GM19452 (cell line): Measurements from ENCODE around the gene GADD45GIP1.
"Not testable (repeated sequence)": the region's sequence is repeated elsewhere in the genome, so short reads cannot be mapped to it uniquely, and the experiment has no call there.

Experiments
- ATAC-seq: cut with Tn5 transposase; IDR thresholded peaks from one replicate; pipeline ENCODE4 v1.9.1; 2021; ENCODE audit not compliant: unreplicated experiment

The GADD45GIP1 gene

DNA sequence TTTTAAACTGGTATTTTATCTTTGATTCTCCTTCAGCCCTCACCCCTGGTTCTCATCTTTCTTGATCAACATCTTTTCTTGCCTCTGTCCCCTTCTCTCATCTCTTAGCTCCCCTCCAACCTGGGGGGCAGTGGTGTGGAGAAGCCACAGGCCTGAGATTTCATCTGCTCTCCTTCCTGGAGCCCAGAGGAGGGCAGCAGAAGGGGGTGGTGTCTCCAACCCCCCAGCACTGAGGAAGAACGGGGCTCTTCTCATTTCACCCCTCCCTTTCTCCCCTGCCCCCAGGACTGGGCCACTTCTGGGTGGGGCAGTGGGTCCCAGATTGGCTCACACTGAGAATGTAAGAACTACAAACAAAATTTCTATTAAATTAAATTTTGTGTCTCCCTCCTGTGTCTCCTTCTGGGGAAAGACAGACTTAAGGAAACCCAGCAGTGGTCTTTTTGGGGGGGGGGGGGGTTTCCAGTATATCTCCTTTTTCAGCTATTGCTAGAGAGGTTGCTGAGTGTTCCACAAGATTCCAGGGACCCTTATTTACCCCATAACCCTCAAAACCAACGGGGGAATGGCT, 12.8 kb downstream of the GADD45GIP1 start:
- ATAC-seq, result no peak

DNA sequence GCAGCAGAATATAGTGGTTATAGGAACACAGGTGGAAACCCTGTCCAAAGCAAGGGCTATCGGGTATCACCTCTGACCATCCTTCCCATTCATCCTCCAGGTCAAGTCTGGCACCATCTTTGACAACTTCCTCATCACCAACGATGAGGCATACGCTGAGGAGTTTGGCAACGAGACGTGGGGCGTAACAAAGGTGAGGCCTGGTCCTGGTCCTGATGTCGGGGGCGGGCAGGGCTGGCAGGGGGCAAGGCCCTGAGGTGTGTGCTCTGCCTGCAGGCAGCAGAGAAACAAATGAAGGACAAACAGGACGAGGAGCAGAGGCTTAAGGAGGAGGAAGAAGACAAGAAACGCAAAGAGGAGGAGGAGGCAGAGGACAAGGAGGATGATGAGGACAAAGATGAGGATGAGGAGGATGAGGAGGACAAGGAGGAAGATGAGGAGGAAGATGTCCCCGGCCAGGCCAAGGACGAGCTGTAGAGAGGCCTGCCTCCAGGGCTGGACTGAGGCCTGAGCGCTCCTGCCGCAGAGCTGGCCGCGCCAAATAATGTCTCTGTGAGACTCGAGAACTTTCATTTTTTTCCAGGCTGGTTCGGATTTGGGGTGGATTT, 13.5 kb downstream of the GADD45GIP1 start:
- no peak for ATAC-seq

DNA sequence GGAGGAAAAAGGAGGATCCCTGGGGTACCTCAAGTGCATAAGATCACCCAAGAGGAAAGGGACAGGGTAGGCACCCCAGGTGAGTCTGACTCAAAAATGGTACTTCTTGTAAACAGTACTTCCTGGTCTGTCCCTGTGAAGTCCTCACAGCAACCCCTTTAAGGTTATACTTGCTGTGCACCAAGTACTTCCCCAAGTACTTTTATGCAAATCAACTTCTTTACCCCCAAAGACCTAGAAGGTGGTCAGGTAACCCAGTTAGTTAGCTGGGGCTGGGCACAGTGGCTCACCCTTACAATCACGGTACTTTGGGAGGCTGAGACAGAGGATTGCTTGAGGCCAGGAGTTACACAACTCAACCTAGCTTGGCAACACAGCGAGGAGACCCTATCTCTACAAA, 16.1 kb downstream of the GADD45GIP1 start:
- no peak for ATAC-seq

DNA sequence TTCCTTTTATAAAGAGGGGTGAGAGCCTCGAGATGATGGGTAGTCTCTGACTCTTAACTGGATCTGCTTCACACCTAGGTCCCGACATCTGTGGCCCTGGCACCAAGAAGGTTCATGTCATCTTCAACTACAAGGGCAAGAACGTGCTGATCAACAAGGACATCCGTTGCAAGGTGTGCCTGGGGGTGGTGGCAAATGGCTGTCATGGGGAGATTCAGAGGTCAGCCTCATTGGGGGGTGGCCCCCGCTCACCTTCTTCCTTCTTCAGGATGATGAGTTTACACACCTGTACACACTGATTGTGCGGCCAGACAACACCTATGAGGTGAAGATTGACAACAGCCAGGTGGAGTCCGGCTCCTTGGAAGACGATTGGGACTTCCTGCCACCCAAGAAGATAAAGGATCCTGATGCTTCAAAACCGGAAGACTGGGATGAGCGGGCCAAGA, 17.0 kb downstream of the GADD45GIP1 start:
- ATAC-seq, result no peak

DNA sequence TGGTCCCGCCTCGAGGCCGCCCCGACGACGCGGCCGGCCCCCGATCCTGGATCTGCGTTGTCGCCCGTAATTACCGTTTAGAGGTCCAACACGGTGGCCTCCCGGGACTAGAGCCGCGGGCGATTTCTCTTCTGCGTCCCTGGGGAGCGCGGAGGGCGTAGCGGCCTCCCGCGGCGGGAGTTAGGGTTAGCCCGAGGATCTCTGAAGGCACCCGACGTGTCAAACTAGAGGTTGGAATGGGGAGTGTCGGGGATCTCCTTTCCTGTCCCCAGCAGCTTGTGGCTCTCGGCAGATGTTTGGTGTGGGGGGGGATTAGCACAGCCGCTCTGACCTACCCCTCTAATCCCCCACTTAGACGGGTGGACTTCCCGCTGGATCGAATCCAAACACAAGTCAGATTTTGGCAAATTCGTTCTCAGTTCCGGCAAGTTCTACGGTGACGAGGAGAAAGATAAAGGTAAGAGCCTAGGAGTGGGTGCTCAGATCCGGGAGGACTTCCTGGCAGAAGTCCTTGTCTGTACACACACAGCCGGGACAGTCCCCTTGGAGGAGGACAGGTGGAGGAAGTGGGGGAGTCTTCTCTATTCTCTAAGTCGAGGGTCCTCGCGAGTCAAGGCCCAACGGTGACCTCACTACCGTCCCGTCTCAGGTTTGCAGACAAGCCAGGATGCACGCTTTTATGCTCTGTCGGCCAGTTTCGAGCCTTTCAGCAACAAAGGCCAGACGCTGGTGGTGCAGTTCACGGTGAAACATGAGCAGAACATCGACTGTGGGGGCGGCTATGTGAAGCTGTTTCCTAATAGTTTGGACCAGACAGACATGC, 18.0 kb downstream of the GADD45GIP1 start:
- ATAC-seq, result no peak

DNA sequence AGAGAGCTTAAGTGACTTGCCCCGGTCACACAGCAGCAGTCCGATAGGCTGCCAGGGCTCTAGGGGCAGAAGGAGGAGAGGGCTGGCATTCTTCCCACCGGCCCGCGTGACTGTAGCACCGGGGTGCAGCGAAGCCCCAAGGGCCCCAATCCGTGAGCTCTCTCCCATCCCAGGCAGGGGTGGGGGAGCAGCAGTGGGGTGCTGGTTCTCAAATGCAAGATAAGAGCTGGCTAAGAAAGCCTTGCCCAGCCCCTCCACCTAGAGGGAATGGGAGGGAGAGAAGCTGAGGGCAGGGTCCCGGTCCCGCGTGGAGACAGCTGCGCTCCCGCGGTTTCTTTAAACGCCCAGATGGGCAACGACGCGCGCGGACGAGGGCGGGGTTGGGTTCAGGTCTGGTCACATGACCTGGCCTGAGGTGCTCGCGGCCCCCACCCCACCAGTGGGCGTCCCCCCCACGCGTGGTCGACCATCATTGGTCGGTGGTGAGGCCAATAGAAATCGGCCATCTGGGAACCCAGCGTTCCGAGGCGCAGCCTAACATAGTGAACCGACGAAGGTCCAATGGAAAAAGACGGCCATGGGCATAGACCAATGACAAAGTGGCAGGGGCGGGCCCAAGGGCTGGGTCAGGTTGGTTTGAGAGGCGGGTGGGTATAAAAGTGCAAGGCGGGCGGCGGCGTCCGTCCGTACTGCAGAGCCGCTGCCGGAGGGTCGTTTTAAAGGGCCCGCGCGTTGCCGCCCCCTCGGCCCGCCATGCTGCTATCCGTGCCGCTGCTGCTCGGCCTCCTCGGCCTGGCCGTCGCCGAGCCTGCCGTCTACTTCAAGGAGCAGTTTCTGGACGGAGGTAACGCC, 18.9 kb downstream of the GADD45GIP1 start, which contains the start of gene CALR:
CALR (plus strand) TSS at position 683 of the 852 bp plus-strand sequence; CDS start at position 754, 71 bp downstream.
- peak; percentile 81 for ATAC-seq

DNA sequence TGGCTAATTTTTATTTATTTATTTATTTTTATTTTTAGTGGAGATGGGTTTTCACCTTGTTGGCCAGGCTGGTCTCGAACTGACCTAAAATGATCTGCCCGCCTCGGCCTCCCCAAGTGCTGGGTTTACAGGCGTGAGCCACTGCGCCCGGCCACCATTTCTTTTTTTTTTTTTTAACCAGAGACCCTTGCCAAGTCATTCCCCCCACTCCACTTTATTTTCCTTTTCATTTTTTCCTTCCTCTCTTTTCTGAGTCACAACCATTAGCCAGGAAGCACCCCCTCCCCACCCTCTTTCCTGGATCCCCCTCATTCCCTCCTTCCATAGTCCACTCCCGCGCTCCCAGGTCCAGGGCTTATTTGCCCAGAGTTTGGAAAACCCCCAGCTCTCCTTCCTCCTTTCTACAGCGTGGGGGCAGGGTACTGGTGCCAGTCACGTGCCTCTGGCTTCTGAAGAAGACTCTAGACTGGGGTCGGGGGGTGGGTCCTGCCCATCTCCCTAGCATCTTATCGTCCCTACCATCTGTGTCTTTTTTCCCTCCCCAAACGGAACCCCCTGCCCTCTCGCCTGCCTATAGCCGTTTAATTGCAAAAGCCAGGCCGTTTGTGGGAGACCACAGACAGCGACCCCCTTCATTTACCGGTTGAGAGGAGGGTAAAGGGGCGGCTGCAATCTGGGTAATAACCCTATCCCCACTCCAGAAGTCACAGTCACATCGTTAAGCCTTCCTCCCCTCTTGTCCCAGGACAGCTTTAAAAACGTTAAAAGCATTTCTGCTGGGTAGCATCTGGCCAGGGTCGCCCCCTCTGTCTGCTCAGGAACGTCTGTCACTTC, 19.7 kb downstream of the GADD45GIP1 start:
- ATAC-seq, result no peak

DNA sequence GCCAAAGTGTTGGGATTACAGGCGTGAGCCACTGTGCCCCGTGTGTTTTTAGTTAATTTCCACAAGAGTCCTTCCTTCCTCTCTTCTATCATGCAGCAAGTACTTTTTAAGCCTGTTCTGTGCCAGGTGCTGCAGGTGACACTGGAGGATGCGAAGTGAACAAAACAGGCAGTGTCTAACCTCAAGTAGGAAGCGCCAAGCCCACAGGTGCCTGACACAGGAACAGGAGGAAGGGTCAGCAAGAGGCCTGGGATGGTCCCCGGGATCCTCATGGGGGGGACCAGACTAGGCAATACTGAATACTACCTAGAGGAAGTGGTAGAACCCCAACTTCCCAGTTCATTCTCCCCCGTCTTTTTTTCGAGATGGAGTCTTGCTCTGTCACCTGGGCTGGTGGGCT, 20.4 kb downstream of the GADD45GIP1 start:
- ATAC-seq, result no peak

DNA sequence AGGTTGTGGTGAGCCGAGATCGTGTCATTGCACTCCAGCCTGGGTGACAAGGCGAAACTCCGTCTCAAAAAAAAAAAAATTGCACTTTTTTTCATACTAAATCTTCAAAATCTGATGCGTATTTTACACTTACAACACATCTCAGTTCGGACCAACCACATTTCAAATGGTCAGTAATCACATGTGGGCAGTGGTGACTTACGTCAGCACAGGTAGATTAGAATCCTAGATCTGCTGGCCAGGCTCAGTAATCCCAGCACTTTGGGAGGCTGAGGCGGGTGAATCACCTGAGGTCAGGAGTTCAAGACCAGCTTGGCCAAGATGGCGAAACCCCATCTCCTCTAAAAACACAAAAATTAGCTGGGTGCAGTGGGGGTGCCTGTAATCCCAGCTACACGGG, 22.0 kb downstream of the GADD45GIP1 start:
- no peak for ATAC-seq

DNA sequence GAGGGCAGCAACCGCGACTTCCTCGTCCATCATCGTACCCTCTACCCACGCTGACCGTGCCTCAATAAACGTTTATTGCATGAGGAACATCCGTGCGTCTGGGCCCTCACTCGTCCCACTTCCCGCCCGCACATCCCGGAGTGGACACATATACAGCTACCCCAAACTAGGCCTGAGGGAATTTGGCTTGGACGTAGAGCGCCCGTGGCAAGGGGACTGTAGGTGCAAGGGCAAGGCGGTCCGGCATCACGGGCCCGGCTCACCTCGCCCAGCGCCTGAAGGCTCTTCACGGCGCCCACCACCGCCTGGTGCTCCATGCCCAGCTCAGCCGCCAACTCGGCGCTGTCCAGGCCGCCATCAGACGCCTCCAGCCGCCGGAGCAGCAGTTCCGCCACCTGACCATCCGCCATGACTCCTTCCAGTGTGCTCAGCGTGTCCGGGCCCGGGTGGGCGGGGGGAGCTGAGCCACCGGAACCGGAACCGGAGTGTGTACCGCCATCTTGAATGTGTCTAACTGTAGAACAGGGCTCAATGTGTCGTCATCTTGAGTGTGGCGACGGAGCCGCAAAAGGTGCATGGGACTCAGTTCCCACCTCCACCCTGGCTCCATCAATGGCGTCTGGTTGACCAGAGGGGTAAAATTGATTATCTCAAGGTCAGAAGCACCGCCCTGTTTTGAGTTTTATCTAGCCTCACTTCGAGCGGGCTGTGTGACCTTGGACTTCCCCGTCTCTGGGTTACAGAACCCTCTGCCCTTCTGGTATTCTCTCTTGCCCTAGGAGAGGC, 23.5 kb downstream of the GADD45GIP1 start, which contains the start of gene FARSA:
FARSA (minus strand) TSS at position 425 of the 786 bp plus-strand sequence; CDS start at position 410, 15 bp downstream.
- peak; percentile 49 for ATAC-seq

DNA sequence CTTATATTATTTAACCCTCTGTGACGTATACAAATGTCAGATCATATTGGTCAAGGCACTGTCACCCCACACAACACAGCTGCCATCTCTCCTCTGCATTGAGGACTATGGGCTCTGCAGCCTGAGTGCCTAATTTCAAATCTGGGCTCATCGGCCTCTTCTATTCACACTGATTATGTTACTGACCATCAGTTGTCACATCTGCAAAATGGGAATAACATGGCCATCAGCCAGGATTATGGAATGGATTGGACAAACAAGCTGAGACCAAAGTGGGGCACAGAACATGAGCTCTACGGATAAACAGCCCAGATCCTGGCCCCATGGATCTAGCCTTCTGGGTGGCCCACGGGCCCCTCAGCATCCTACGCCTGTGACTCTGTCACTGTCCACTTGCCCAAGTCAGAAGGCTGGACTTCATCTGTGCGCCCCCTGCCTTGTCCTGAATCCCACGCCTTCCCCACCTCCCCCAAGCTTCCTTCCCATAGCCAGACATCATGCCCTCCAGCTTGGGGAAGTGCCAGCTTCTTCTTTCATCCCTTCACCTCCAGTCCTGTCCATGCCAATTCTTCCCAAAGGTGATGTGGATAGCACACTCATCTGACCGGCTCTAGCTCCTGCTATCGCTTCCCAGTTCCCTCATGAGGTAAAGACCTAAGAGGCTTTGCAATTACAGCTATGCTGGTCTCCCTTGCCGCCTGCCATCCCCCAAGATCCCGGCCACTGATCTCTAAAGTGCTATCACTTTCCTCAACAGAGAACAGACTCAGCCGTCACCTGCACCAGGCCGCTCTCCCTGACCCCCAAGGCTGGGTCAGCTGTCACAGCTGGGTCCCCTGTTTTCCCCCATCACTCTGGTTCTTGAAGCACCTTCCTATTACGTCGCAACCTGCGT, 24.4 kb downstream of the GADD45GIP1 start:
- ATAC-seq, result no peak

DNA sequence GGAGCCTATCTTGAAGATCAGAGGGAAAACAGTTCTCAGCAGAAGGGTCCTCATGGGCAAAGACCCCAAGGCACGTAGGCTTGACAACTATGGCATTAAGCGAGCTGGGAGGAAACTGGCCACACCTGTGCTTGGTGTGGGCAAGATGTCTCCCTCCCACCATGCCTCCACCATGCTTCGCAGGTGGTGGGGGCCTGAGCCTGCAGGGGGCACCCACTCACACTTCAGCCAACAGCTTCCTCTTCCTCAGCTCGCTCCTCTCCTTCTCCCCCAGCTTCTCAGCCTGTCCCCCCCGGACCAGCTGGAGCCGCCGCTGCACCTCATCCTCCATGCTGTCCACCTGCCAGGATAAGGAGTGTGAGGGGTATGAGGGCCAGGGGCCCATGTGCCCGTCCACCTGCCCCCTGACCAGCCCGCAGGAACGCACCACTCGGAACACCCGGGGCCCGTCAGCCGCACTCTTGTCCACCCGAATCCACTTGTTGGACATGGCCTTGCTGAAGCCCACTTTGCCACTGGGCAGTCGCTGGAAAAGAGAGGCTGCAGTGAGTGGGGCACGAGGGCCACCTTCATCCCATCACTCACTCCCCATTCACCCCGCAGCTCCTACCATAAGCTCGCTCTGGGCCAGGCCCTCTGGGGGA, 26.9 kb downstream of the GADD45GIP1 start:
- ATAC-seq, result no peak

DNA sequence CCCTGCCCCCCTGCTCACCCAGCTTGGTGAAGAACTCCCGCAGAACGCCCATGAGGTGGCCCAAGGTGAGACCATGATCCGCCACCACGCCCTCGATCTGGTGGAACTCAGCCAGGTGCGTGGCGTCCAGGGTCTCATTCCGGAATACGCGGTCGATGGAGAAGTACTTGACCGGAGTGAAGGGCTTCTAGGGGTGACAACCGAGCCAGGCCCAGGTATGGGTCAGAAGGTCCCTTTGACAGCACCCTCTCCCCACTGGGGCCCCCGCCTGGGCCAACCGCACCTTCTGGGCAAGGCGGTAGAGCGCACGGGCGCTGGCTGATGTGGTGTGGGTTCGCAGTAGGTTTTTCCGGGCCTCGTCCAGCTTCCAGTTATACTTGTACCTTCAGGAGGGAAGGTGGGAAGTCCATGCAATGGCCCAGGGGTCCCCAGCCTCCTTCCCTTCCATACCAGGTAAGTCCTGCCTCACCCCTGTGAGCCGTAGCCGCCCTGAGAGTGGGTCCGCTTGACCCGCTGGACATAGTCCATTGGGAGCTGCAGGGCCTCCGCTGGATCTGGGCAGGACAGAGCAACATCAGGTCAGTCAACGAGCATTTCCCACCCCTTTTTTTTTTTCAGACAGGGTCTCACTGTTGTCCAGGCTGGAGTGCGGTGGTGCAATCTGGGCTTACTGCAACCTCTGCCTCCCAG, 32.3 kb downstream of the GADD45GIP1 start:
- ATAC-seq, result no peak

DNA sequence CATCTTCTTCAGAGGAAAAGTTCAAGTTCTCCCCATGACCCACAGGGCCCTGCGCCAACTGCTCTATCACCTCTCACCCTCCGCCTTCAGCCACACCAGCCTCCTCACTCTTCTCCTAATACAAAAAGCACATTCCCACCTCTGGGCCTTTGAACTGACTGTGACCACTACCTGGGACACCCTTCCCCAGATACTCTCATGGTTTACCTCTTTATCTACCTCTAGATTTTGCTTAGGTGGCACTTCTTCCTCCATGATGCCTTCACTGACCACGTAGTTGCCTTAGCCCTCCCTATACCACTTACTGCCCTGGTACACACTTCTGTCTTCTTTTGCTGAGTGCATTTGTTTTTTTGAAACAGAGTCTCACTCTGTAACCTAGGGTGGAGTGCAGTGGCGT, 34.1 kb downstream of the GADD45GIP1 start:
- no peak for ATAC-seq

DNA sequence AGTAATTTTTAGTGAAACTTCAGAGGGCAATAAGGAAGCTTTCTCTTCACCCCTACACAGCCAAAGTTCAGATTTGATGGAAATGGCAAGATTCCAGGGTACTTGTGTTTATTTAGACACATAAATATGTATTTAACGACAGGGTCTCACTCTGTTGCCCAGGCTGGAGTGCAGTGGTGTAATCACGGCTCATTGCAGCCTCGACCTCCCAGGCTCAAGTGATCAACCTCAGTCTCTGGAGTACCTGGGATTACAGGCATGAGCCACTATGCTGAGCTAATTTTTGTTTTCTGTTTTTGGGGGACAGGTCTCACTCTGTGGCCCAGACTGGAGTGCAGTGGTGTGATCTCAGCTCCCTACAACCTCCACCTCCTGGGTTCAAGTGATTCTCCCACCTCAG, 36.0 kb downstream of the GADD45GIP1 start:
- no peak for ATAC-seq

DNA sequence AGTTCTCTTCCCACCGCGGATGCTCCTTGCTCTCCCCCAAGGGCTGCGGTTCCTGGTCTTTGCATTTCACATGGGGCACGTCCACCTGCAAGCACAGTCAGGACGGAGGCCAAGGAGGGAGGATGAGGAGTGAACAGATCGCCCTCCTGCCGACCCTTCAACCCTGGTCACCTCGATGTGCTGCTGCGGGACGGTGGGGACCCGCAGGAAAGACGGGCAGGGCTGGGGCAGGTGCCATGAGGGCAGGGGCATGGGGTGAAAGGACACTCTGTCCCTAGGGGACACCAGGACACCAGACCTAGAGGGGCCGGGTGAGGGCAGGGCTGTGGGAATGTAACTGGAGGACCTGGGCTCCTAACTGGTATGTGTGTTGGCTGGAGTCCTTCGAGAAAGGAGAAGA, 38.8 kb downstream of the GADD45GIP1 start:
- ATAC-seq, result no peak

DNA sequence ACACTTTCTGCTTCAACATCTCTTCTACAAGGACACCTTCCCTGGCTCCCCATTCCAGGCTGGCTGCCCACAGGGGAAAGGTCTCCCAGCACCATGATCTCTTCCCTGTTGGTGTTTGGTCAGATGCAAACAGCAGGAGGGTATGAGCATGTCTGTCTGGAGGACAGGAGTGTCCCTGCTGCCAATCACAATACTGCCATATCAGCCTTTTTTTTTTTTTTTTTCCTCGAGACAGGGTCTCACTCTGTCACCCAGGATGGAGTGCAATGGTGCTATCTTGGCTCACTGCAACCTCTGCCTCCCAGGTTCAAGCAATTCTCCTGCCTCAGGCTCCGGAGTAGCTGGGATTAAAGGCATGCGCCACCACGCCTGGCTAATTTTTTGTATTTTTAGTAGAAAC, 41.2 kb downstream of the GADD45GIP1 start:
- ATAC-seq, result not testable (repeated sequence)
